H9 (cell line): Measurements from ENCODE around the gene TGFBR1. TPM values are rescaled to one million over a fixed set of nuclear protein-coding genes. Genes with fewer than 3 reads are reported as not detected.

Experiments
- DNase-seq: peaks from one replicate; pipeline ENCODE4 v3.0.0-alpha.2; 2017
- H2AFZ ChIP-seq: one replicate; pipeline ENCODE4 v1.6.1; 2013; ENCODE audit warnings: mild to moderate bottlenecking, low read length, control low read depth, moderate library complexity
- H2AK5ac ChIP-seq: 2 replicates; pipeline ENCODE4 v1.6.1; 2013; ENCODE audit warnings: low read length, control low read depth, mixed read lengths; ENCODE audit not compliant: insufficient read length
- H2BK120ac ChIP-seq: one replicate; pipeline ENCODE4 v1.6.1; 2013; ENCODE audit warnings: low read depth, mild to moderate bottlenecking, low read length, control low read depth, inconsistent platforms; ENCODE audit not compliant: poor library complexity, severe bottlenecking
- H2BK12ac ChIP-seq: 2 replicates; pipeline ENCODE4 v1.6.1; 2013; ENCODE audit warnings: low read length, control low read depth, mixed read lengths, low read depth; ENCODE audit not compliant: insufficient read length
- H2BK15ac ChIP-seq: 2 replicates; pipeline ENCODE4 v1.6.1; 2013; ENCODE audit warnings: low read depth, low read length, control low read depth
- H2BK20ac ChIP-seq: one replicate; pipeline ENCODE4 v1.6.1; 2013; ENCODE audit warnings: low read depth, mild to moderate bottlenecking, low read length, control low read depth, inconsistent platforms; ENCODE audit not compliant: poor library complexity, severe bottlenecking
- H2BK5ac ChIP-seq: 2 replicates; pipeline ENCODE4 v1.6.1; 2013; ENCODE audit warnings: low read length, control low read depth, mixed read lengths; ENCODE audit not compliant: insufficient read length
- H3K14ac ChIP-seq: 2 replicates; pipeline ENCODE4 v1.6.1; 2013; ENCODE audit warnings: low read length, control low read depth; ENCODE audit not compliant: insufficient read depth
- H3K18ac ChIP-seq: 2 replicates; pipeline ENCODE4 v1.6.1; 2013; ENCODE audit warnings: low read depth, mild to moderate bottlenecking, mixed read lengths, low read length, control low read depth; ENCODE audit not compliant: insufficient read length
- H3K23ac ChIP-seq: 2 replicates; pipeline ENCODE4 v1.6.1; 2013; ENCODE audit warnings: low read length, control low read depth, mixed read lengths, low read depth; ENCODE audit not compliant: insufficient read length
- H3K23me2 ChIP-seq: 2 replicates; pipeline ENCODE4 v1.6.1; 2013; ENCODE audit warnings: low read depth, mild to moderate bottlenecking, mixed read lengths, low read length, control low read depth; ENCODE audit not compliant: insufficient read length, poor library complexity, severe bottlenecking
- H3K27ac ChIP-seq: 2 replicates; pipeline ENCODE4 v1.5.1; 2013; ENCODE audit warnings: low read length, control low read depth, mixed read lengths, low read depth; ENCODE audit not compliant: insufficient read length
- H3K27me3 ChIP-seq: 2 replicates; pipeline ENCODE4 v1.6.1; 2013; ENCODE audit warnings: low read length, control low read depth, inconsistent platforms; ENCODE audit not compliant: insufficient read depth
- H3K4ac ChIP-seq: 2 replicates; pipeline ENCODE4 v1.6.1; 2013; ENCODE audit warnings: low read depth, mild to moderate bottlenecking, control low read depth, inconsistent platforms, low read length, moderate library complexity
- H3K4me1 ChIP-seq: 2 replicates; pipeline ENCODE4 v1.6.1; 2013; ENCODE audit warnings: low read length, control low read depth, inconsistent platforms; ENCODE audit not compliant: insufficient read depth
- H3K4me2 ChIP-seq: 2 replicates; pipeline ENCODE4 v1.6.1; 2013; ENCODE audit warnings: low read length, control low read depth, mixed read lengths; ENCODE audit not compliant: insufficient read length, insufficient read depth
- H3K56ac ChIP-seq: 2 replicates; pipeline ENCODE4 v1.6.1; 2013; ENCODE audit warnings: low read depth, mild to moderate bottlenecking, mixed read lengths, low read length, control low read depth; ENCODE audit not compliant: insufficient read length
- H3K79me1 ChIP-seq: 2 replicates; pipeline ENCODE4 v1.6.1; 2013; ENCODE audit warnings: low read depth, mild to moderate bottlenecking, moderate library complexity, low read length, control low read depth, inconsistent platforms; ENCODE audit not compliant: insufficient read depth, poor library complexity, severe bottlenecking
- H3K79me2 ChIP-seq: 2 replicates; pipeline ENCODE4 v1.6.1; 2013; ENCODE audit warnings: low read length, control low read depth, inconsistent platforms; ENCODE audit not compliant: insufficient read depth
- H3K9ac ChIP-seq: 2 replicates; pipeline ENCODE4 v1.6.1; 2013; ENCODE audit warnings: low read length, control low read depth, mixed read lengths; ENCODE audit not compliant: insufficient read length; ENCODE audit errors: extremely low read depth
- H3K9me3 ChIP-seq: one replicate; pipeline ENCODE4 v1.6.1; 2013; ENCODE audit warnings: low read depth, low read length, inconsistent platforms; ENCODE audit not compliant: control insufficient read depth
- H3T11ph ChIP-seq: one replicate; pipeline ENCODE4 v1.6.1; 2013; ENCODE audit warnings: mild to moderate bottlenecking, low read length, control low read depth, inconsistent platforms
- H4K20me1 ChIP-seq: one replicate; pipeline ENCODE4 v1.6.1; 2013; ENCODE audit not compliant: control insufficient read depth, insufficient read length, insufficient read depth
- H4K5ac ChIP-seq: 2 replicates; pipeline ENCODE4 v1.6.1; 2013; ENCODE audit warnings: low read depth, mild to moderate bottlenecking, mixed read lengths, low read length, control low read depth; ENCODE audit not compliant: insufficient read length
- H4K8ac ChIP-seq: replicated peaks from 2 replicates; pipeline ENCODE4 v1.6.1; 2013; ENCODE audit warnings: low read length, control low read depth, mixed read lengths, low read depth; ENCODE audit not compliant: insufficient read length
- H4K91ac ChIP-seq: 2 replicates; pipeline ENCODE4 v1.6.1; 2013; ENCODE audit warnings: low read depth, mild to moderate bottlenecking, moderate library complexity, mixed read lengths, low read length, control low read depth; ENCODE audit not compliant: insufficient read length
- H3K27ac Mint-ChIP-seq, 3 experiments: 2 replicates in 2 of 3; 3 replicates in 1 of 3; pipeline ENCODE4 v1.8.0; 2020 to 2021; ENCODE audit warnings: mixed read lengths in 3 of 3, mild to moderate bottlenecking in 1 of 3, moderate library complexity in 1 of 3
- H3K27me3 Mint-ChIP-seq: 2 replicates; pipeline ENCODE4 v1.8.0; 2021; ENCODE audit warnings: low read depth, mild to moderate bottlenecking, moderate library complexity, mixed read lengths
- H3K36me3 Mint-ChIP-seq, 3 experiments: 2 replicates in 2 of 3; 3 replicates in 1 of 3; pipeline ENCODE4 v1.8.0; 2020 to 2021; ENCODE audit warnings: low read depth in 3 of 3, mixed read lengths in 3 of 3; ENCODE audit not compliant: insufficient read depth in 1 of 3
- H3K4me1 Mint-ChIP-seq, 2 experiments: 2 replicates each; pipeline ENCODE4 v1.8.0; 2020; ENCODE audit warnings: mixed read lengths in 2 of 2
- H3K4me3 Mint-ChIP-seq, 2 experiments: 2 replicates in 1 of 2; 3 replicates in 1 of 2; pipeline ENCODE4 v1.8.0; 2020 to 2021; ENCODE audit warnings: mild to moderate bottlenecking in 2 of 2, mixed read lengths in 2 of 2, moderate library complexity in 1 of 2
- H3K9me3 Mint-ChIP-seq, 2 experiments: 2 replicates in 1 of 2; 3 replicates in 1 of 2; pipeline ENCODE4 v1.8.0; 2020; ENCODE audit warnings: mild to moderate bottlenecking in 2 of 2, mixed read lengths in 2 of 2, moderate library complexity in 1 of 2
- WGBS: extraction: QIAGEN DNeasy Blood & Tissue Kit; methylation state at CpG from one replicate; pipeline ENCODE4 v1.1.7; 2013; ENCODE audit warnings: missing lambda C conversion rate, low lambda C conversion rate, mixed read lengths; ENCODE audit not compliant: insufficient read length; ENCODE audit errors: extremely low coverage; 5-methylcytosine and 5-hydroxymethylcytosine counted together
- total RNA-seq: library from RNA; stranded (reverse); gene quantifications from 2 replicates; pipeline ENCODE4 v1.2.1, GENCODE V29; 2021
- TF ChIP-seq, protein P1 (sequence below): fragments of 200-600 bp; sonication (generic); conservative IDR thresholded peaks from 3 replicates; pipeline ENCODE4 v1.8.0; 2021; ENCODE audit warnings: antibody characterized with exemption, mild to moderate bottlenecking

Gene TGFBR1
- total RNA-seq, 1 experiment from 2014 or later = 59.3 TPM

DNA sequence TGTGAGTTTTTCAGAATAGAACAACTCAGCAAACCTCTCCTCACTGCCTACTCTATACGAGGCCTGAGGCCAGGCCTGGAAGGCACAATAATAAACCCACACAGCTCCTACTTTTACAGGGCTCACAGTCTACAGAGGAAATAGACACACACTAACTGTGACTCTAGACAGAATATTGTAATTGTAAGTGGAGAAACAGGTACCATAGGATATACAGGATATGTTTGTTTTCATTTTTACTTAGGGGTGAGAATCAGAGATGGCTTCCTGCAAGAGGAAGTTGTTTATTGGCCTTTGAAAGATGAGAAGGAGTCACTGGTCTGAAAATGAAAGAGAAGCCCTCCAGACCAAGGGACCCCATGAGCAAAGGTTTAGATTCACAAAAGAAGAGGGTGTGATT is 35.8 kb upstream of the TGFBR1 start:
- no peak overlapping the region for H3K4ac ChIP-seq
- H3K4me3 Mint-ChIP-seq = no peak overlapping the region
- no peak overlapping the region for H2BK5ac ChIP-seq
- no peak overlapping the region for H4K8ac ChIP-seq
- no peak overlapping the region for H3K56ac ChIP-seq
- H3K9ac ChIP-seq = no peak overlapping the region
- no peak overlapping the region for H2AK5ac ChIP-seq
- H3K36me3 Mint-ChIP-seq = no peaks in the 10 kb centered on the region
- no peak overlapping the region for H2BK20ac ChIP-seq
- no peak overlapping the region for H3K14ac ChIP-seq
- H3K27me3 ChIP-seq = no peaks in the 10 kb centered on the region
- H4K20me1 ChIP-seq = no peaks in the 10 kb centered on the region
- DNase-seq = no peak
- H3K23ac ChIP-seq = no peak overlapping the region
- H3K27me3 Mint-ChIP-seq = no peaks in the 10 kb centered on the region; the same call in 1 of the 2 replicates
- TF ChIP-seq, protein P1, sequence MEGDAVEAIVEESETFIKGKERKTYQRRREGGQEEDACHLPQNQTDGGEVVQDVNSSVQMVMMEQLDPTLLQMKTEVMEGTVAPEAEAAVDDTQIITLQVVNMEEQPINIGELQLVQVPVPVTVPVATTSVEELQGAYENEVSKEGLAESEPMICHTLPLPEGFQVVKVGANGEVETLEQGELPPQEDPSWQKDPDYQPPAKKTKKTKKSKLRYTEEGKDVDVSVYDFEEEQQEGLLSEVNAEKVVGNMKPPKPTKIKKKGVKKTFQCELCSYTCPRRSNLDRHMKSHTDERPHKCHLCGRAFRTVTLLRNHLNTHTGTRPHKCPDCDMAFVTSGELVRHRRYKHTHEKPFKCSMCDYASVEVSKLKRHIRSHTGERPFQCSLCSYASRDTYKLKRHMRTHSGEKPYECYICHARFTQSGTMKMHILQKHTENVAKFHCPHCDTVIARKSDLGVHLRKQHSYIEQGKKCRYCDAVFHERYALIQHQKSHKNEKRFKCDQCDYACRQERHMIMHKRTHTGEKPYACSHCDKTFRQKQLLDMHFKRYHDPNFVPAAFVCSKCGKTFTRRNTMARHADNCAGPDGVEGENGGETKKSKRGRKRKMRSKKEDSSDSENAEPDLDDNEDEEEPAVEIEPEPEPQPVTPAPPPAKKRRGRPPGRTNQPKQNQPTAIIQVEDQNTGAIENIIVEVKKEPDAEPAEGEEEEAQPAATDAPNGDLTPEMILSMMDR = no peak
- no peaks in the 10 kb centered on the region for H3K9me3 ChIP-seq
- peaks cover 5 to 9% of the 10 kb centered on the region in 2 experiments; a peak in 2 of 4 replicates for H3K4me1 Mint-ChIP-seq
- no peak overlapping the region for H3K18ac ChIP-seq
- H2BK12ac ChIP-seq = no peak overlapping the region
- no peak overlapping the region for H3T11ph ChIP-seq
- no peaks in the 10 kb centered on the region for H3K23me2 ChIP-seq
- no CpG with 5 or more reads among the region's 1 CpG for WGBS
- H3K4me2 ChIP-seq = no peak overlapping the region
- no peak overlapping the region for H2BK15ac ChIP-seq
- no peak overlapping the region for H2BK120ac ChIP-seq
- no peak overlapping the region for H3K27ac Mint-ChIP-seq
- no peaks in the 10 kb centered on the region for H3K4me1 ChIP-seq
- H3K79me2 ChIP-seq = no peaks in the 10 kb centered on the region
- no peak overlapping the region for H3K27ac ChIP-seq
- H3K9me3 Mint-ChIP-seq = no peaks in the 10 kb centered on the region
- no peaks in the 10 kb centered on the region for H3K79me1 ChIP-seq
- no peak overlapping the region for H4K5ac ChIP-seq
- H2AFZ ChIP-seq = no peak overlapping the region
- no peak overlapping the region for H4K91ac ChIP-seq
